Prostate gland (tissue), 2 donors: ENCODE measurements around the gene GSE1. TPM values are rescaled to one million over a fixed set of nuclear protein-coding genes. Genes with fewer than 3 reads are reported as not detected.

Source experiments
- DNase-seq: peaks from one replicate; pipeline ENCODE4 v3.0.0-alpha.2; 2019; ENCODE audit warnings: low spot score
- H3K27ac ChIP-seq, 2 donors: fragments of 200-600 bp; sonication (generic); 2 replicates each; pipeline ENCODE4 v1.5.1; 2017 to 2019
- H3K27me3 ChIP-seq: fragments of 200-600 bp; sonication (generic); replicated peaks from 2 replicates; pipeline ENCODE4 v1.5.1; 2019; ENCODE audit not compliant: insufficient read depth
- H3K36me3 ChIP-seq, 2 donors: fragments of 200-600 bp; sonication (generic); 1 replicate in 1 of 2; 2 replicates in 1 of 2; pipeline versions ENCODE4 v1.5.1 to v1.8.1; 2017 to 2019
- H3K4me1 ChIP-seq: fragments of 200-600 bp; sonication (generic); replicated peaks from 2 replicates; pipeline ENCODE4 v1.5.1; 2019
- H3K4me3 ChIP-seq, 2 donors: fragments of 200-600 bp; sonication (generic); 2 replicates each; pipeline ENCODE4 v1.5.1; 2017 to 2019
- H3K9me3 ChIP-seq: fragments of 200-600 bp; sonication (generic); 2 replicates; pipeline ENCODE4 v1.5.1; 2017
- POLR2A ChIP-seq: fragments of 450-650 bp; IDR thresholded peaks from one replicate; pipeline ENCODE4 v1.6.1; 2016; ENCODE audit warnings: antibody characterized with exemption, mild to moderate bottlenecking
- POLR2AphosphoS5 ChIP-seq: sonication (generic); formaldehyde crosslinking; IDR thresholded peaks from one replicate; pipeline ENCODE4 v1.6.1; 2017; ENCODE audit warnings: antibody characterized with exemption
- WGBS: methylation state at CpG from one replicate; pipeline ENCODE4 v1.1.5; 2018; 5-methylcytosine and 5-hydroxymethylcytosine counted together
- intact Hi-C: fragments of 100-400 bp; cut with DNase I; formaldehyde crosslinking; loops from one replicate; pipeline ENCODE4 v1.14.2; 2022
- total RNA-seq, 2 donors: library from RNA; depleted of rRNA; stranded (reverse); fragments of >200 nt; gene quantifications; one replicate each; pipeline ENCODE4 v1.1.0, GENCODE V29; 2016
- TF ChIP-seq, protein P1 (sequence below), 4 experiments: fragments of 200-600 bp in 2 of 4; fragments of 450-650 bp in 2 of 4; sonication (generic) in 2 of 4; IDR thresholded peaks; 1 replicate in 3 of 4; 2 replicates in 1 of 4; pipeline ENCODE4 v1.5.1; 2016 to 2019; ENCODE audit warnings: antibody characterized with exemption in 4 of 4, mild to moderate bottlenecking in 2 of 4, moderate library complexity in 2 of 4

Gene GSE1
- total RNA-seq, 2 donors from 2014 or later: 41.4 to 146 TPM

DNA sequence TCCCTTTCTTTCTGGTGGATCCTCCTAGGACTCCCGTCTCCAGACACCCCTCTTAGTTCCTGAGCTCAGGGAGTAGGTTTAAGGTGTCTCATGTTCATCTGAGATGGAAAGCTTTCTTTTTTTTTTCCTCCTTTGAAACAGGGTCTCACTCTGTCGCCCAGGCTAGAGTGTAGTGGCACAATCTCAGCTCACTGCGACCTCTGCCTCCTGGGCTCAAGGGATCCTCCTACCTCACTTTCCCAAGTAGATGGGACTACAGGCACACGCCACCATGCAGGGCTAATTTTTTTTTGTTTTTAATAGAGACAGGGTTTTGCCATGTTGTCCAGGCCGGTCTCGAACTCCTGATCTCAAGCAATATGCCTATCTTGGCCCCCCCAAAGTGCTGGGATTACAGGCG, 3.6 kb upstream of the GSE1 start:
- H3K4me3 ChIP-seq: no peak overlapping the region
- TF ChIP-seq POLR2AphosphoS5: no peak
- TF ChIP-seq POLR2A: no peak
- TF ChIP-seq, protein P1, sequence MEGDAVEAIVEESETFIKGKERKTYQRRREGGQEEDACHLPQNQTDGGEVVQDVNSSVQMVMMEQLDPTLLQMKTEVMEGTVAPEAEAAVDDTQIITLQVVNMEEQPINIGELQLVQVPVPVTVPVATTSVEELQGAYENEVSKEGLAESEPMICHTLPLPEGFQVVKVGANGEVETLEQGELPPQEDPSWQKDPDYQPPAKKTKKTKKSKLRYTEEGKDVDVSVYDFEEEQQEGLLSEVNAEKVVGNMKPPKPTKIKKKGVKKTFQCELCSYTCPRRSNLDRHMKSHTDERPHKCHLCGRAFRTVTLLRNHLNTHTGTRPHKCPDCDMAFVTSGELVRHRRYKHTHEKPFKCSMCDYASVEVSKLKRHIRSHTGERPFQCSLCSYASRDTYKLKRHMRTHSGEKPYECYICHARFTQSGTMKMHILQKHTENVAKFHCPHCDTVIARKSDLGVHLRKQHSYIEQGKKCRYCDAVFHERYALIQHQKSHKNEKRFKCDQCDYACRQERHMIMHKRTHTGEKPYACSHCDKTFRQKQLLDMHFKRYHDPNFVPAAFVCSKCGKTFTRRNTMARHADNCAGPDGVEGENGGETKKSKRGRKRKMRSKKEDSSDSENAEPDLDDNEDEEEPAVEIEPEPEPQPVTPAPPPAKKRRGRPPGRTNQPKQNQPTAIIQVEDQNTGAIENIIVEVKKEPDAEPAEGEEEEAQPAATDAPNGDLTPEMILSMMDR (IDR thresholded peaks at IDR 0.05): no peak
- DNase-seq: no peak
- 88% methylated on average over 7 of the region's 7 CpGs for WGBS
- peaks cover 38% of the 10 kb centered on the region for H3K4me1 ChIP-seq
- H3K36me3 ChIP-seq: no peaks in the 10 kb centered on the region
- no peaks in the 10 kb centered on the region for H3K27me3 ChIP-seq
- no peaks in the 10 kb centered on the region for H3K9me3 ChIP-seq
- H3K27ac ChIP-seq: peak overlapping the region in 1 of 2 donors; percentile 95
- intact Hi-C loops: no loop called here

DNA sequence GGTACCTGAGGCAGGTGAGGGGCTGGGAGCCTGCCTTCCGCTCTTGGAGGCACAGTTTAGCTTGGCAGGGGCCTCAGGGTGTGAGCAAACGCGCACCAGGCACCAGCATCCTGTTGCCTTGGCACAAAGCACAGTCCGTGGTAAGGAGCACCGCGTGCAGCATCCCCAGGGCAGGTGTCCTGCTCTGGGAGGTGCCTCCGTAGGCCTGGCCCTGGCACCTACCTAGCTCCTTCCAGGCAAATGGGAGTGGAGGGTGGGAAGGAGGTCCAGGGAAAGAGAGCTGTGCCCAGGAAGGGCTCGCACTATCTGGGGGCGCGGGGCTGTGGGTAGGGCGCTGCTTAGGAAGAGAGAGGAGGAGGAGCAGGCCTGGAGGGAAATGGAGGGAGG, 3.1 kb upstream of the GSE1 start:
- no peaks in the 10 kb centered on the region for H3K27me3 ChIP-seq
- TF ChIP-seq, protein P1 (IDR thresholded peaks at IDR 0.05): no peak
- TF ChIP-seq POLR2A: no peak
- intact Hi-C loops: loop anchor here (2.0 to 10.0 kb wide), 5 partner anchors 53 to 288 kb away; no protein-coding TSS in a partner anchor
- H3K27ac ChIP-seq: peak overlapping the region; percentile 95
- WGBS: 23% methylated on average over 11 of the region's 11 CpGs
- H3K4me3 ChIP-seq: no peak overlapping the region
- no peaks in the 10 kb centered on the region for H3K36me3 ChIP-seq
- H3K9me3 ChIP-seq: no peaks in the 10 kb centered on the region
- DNase-seq: peak; percentile 26
- H3K4me1 ChIP-seq: peaks cover 41% of the 10 kb centered on the region

DNA sequence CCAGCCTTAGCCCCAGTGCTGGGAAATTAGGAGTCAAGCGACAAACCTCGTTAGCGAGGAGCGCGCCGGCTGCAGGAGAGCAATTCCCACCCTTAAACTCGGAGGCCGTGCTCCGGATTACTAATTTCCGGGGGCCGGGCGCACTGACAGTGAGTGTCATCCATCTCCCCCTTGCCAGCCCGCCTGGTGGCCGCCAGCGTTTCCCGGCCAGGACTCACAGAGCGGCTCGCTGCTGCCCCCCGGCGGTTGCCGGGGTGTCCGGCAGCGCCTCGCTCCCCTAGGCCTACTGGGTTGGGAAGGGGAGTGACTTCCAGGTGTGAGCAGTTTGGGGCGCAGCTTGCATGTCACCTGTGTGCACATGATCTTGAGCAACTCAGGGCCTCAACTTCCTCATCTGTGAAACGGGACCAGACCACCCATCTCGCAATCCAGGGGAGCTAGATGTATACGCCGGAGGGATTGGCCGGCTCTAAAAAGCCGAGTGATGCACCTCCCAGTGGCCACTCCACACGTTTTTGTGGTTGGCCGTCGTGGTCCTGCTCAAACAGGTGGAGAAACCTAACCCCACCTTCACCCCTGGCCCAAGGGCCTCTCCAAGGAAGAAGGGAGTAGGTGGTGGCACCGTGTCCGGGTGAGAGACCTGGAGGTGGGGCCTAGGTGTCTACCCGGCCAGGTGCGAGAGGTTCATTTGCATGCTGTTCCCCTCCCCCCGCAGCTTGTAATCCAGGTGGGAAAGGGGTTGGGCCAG, 2.5 kb upstream of the GSE1 start:
- H3K4me3 ChIP-seq: peak overlapping the region; percentile 58 to 68
- peaks cover 41% of the 10 kb centered on the region for H3K4me1 ChIP-seq
- peak overlapping the region; percentile 95 for H3K27ac ChIP-seq
- no peaks in the 10 kb centered on the region for H3K9me3 ChIP-seq
- no peaks in the 10 kb centered on the region for H3K27me3 ChIP-seq
- WGBS: 6% methylated on average over 39 of the region's 39 CpGs
- peak; percentile 83 for DNase-seq
- no peaks in the 10 kb centered on the region for H3K36me3 ChIP-seq
- TF ChIP-seq, protein P1 (IDR thresholded peaks at IDR 0.05): peak; percentile 99
- TF ChIP-seq POLR2A: no peak
- peak; percentile 49 for TF ChIP-seq POLR2AphosphoS5
- intact Hi-C loops: loop anchor here (2.0 to 10.0 kb wide), 5 partner anchors 53 to 288 kb away; no protein-coding TSS in a partner anchor

DNA sequence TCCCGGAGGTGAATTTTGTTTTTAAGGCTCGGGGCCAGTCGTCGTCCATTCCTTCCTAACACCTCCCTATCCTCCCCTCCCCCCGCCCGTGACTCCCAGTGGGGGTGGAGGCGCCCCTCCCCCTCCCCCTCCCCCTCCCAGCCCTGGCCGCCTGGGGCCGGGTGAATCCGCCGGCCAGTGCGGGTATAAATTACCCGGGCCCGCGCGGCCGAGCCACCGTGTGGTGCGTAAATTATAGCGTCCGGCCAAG, 2.0 kb upstream of the GSE1 start:
- no peak for DNase-seq
- no peaks in the 10 kb centered on the region for H3K9me3 ChIP-seq
- peak overlapping the region; percentile 95 for H3K27ac ChIP-seq
- H3K27me3 ChIP-seq: no peaks in the 10 kb centered on the region
- H3K4me3 ChIP-seq: peak overlapping the region; percentile 58 to 68
- H3K4me1 ChIP-seq: peaks cover 41% of the 10 kb centered on the region
- intact Hi-C loops: loop anchor here (2.0 to 10.0 kb wide), 5 partner anchors 54 to 289 kb away; no protein-coding TSS in a partner anchor
- no peaks in the 10 kb centered on the region for H3K36me3 ChIP-seq
- no peak for TF ChIP-seq POLR2A
- TF ChIP-seq, protein P1 (IDR thresholded peaks at IDR 0.05): no peak
- TF ChIP-seq POLR2AphosphoS5: no peak
- 2% methylated on average over 20 of the region's 21 CpGs for WGBS
